Liver (tissue), 9 donors: Measurements from ENCODE around the gene BCKDHA. TPM values are rescaled to one million over a fixed set of nuclear protein-coding genes. Genes with fewer than 3 reads are reported as not detected.
"Not testable (repeated sequence)": the region's sequence is repeated elsewhere in the genome, so short reads cannot be mapped to it uniquely, and the experiment has no call there.

Experiments
- DNase-seq: peaks from one replicate; pipeline ENCODE4 v3.0.0-alpha.2; 2017; ENCODE audit warnings: low spot score
- H3K27ac ChIP-seq, 2 donors: one replicate each; pipeline ENCODE4 v1.7.0; 2013; ENCODE audit warnings: inconsistent platforms in 2 of 2, low read length in 2 of 2, control low read depth in 1 of 2, low read depth in 1 of 2, mild to moderate bottlenecking in 1 of 2
- H3K27me3 ChIP-seq, 4 donors: one replicate each; pipeline versions ENCODE4 v1.6.1 to v1.7.0; 2013; ENCODE audit warnings: low read length in 3 of 4, inconsistent platforms in 1 of 4, mild to moderate bottlenecking in 1 of 4, moderate library complexity in 1 of 4; ENCODE audit not compliant: control insufficient read depth in 4 of 4, insufficient read depth in 4 of 4
- H3K36me3 ChIP-seq, 4 donors: one replicate each; pipeline versions ENCODE4 v1.6.1 to v1.7.0; 2013; ENCODE audit warnings: low read length in 3 of 4, mild to moderate bottlenecking in 3 of 4, low read depth in 1 of 4, moderate library complexity in 1 of 4; ENCODE audit not compliant: control insufficient read depth in 4 of 4, insufficient read depth in 3 of 4
- H3K4me1 ChIP-seq, 4 donors: one replicate each; pipeline versions ENCODE4 v1.6.1 to v1.7.0; 2013; ENCODE audit warnings: low read length in 3 of 4, mild to moderate bottlenecking in 3 of 4, moderate library complexity in 1 of 4; ENCODE audit not compliant: control insufficient read depth in 4 of 4, insufficient read depth in 4 of 4
- H3K4me3 ChIP-seq, 3 donors: one replicate each; pipeline versions ENCODE4 v1.6.1 to v1.7.0; 2013; ENCODE audit warnings: low read length in 3 of 3, control low read depth in 1 of 3, low read depth in 1 of 3, mild to moderate bottlenecking in 1 of 3
- H3K9ac ChIP-seq, 2 donors: one replicate each; pipeline ENCODE4 v1.7.0; 2013; ENCODE audit warnings: low read length in 2 of 2, mild to moderate bottlenecking in 2 of 2, moderate library complexity in 2 of 2, control low read depth in 1 of 2, low read depth in 1 of 2
- H3K9me3 ChIP-seq, 4 donors: one replicate each; pipeline versions ENCODE4 v1.6.1 to v1.7.0; 2013; ENCODE audit warnings: low read length in 3 of 4; ENCODE audit not compliant: control insufficient read depth in 4 of 4
- EGR1 ChIP-seq, 2 donors: IDR thresholded peaks; 2 replicates each; pipeline ENCODE4 v1.6.1; 2016 to 2018; ENCODE audit warnings: antibody characterized with exemption in 2 of 2, low read depth in 2 of 2
- FOXA1 ChIP-seq: IDR thresholded peaks from 2 replicates; pipeline ENCODE4 v1.6.1; 2016; ENCODE audit warnings: antibody characterized with exemption
- GABPA ChIP-seq, 2 donors: IDR thresholded peaks in 1 of 2; conservative IDR thresholded peaks in 1 of 2; 2 replicates each; pipeline ENCODE4 v1.6.1; 2016; ENCODE audit warnings: antibody characterized with exemption in 2 of 2, mild to moderate bottlenecking in 1 of 2, moderate library complexity in 1 of 2
- JUND ChIP-seq, 2 donors: IDR thresholded peaks; 2 replicates each; pipeline ENCODE4 v1.6.1; 2016; ENCODE audit warnings: antibody characterized with exemption in 2 of 2
- NR2F2 ChIP-seq: IDR thresholded peaks from 2 replicates; pipeline ENCODE4 v1.6.1; 2016; ENCODE audit warnings: antibody characterized with exemption
- SP1 ChIP-seq: IDR thresholded peaks from 2 replicates; pipeline ENCODE4 v1.6.1; 2018; ENCODE audit warnings: antibody characterized with exemption, mild to moderate bottlenecking
- YY1 ChIP-seq: IDR thresholded peaks from 2 replicates; pipeline ENCODE4 v1.6.1; 2016; ENCODE audit warnings: antibody characterized with exemption, mild to moderate bottlenecking
- WGBS: extraction: QIAGEN DNeasy Blood & Tissue Kit; methylation state at CpG from one replicate; pipeline ENCODE4 v1.1.7; 2013; 5-methylcytosine and 5-hydroxymethylcytosine counted together
- polyA plus RNA-seq, 2 donors: library from polyadenylated mRNA; stranded (reverse) in 1 of 2; unstranded in 1 of 2; fragments of 200-250 nt in 1 of 2; fragments of >200 nt in 1 of 2; fragmentation: Nextera tagmentation in 1 of 2; extraction: Ambion mirVana in 1 of 2; gene quantifications; one replicate each; pipeline versions ENCODE4 v1.2.1 to v1.2.3, GENCODE V29; 2013 to 2015
- total RNA-seq, 2 donors: library from RNA; depleted of rRNA; stranded (reverse); fragments of >200 nt; gene quantifications; one replicate each; pipeline ENCODE4 v1.2.3, GENCODE V29; 2014
- TF ChIP-seq, protein P1 (sequence below): IDR thresholded peaks from 2 replicates; pipeline ENCODE4 v1.6.1; 2016; ENCODE audit warnings: antibody characterized with exemption
- TF ChIP-seq, protein P2 (sequence below): IDR thresholded peaks from 2 replicates; pipeline ENCODE4 v1.6.1; 2016; ENCODE audit warnings: antibody characterized with exemption, mild to moderate bottlenecking
- TF ChIP-seq, protein P3 (sequence below): fragments of 150-350 bp; IDR thresholded peaks from 2 replicates; pipeline ENCODE4 v1.5.1; 2017; ENCODE audit warnings: improper control_type of control experiment, low read depth, low read length; ENCODE audit not compliant: missing input control
- TF ChIP-seq, protein P4 (sequence below): IDR thresholded peaks from 2 replicates; pipeline ENCODE4 v1.6.1; 2016; ENCODE audit warnings: antibody characterized with exemption
- donor health status: healthy.
- donor health status: healthy.
- donor health status: healthy.
- donor health status: healthy.
- donor health status: healthy.

The BCKDHA gene
- total and polyA plus RNA-seq, 4 donors = 38.5 to 91.4 (median 63.7) TPM

DNA sequence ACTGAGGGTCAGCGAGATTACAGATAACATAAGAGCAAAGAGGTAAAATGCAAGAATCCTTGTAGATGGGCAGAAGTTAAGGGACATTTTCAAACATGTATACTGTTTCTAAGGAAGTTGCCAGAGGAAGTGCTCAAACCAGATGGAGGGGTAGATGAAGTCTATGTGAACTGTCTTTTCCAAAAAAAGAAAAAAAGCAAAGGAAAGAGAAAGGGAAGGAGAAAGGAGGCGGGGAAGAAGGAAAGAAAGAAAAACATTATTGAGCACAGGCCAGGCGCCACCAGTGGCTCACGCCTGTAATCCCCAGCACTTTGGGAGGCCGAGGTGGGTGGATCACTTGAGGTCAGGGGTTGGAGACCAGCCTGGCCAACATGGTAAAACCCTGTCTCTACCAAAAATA is 36.8 kb downstream of the BCKDHA start:
- Histone ChIP-seq H3K4me1 (peaks cover 0 to 30% (median 20%) of the 10 kb centered on the region in 4 donors), H3K4me3 (no peak overlapping the region), H3K9me3 (no peaks in the 10 kb centered on the region), H3K27me3 (no peaks in the 10 kb centered on the region), H3K27ac (no peak overlapping the region), H3K9ac (no peak overlapping the region), H3K36me3 (peaks cover 0 to 16% (median 6%) of the 10 kb centered on the region in 4 donors)
- TF ChIP-seq NR2F2 = no peak
- TF ChIP-seq FOXA1 = no peak
- TF ChIP-seq EGR1 (IDR thresholded peaks at IDR 0.05; ENCODE audit: low read depth in 2 of 2) = no peak
- no peak for TF ChIP-seq JUND (IDR thresholded peaks at IDR 0.05)
- TF ChIP-seq GABPA (IDR thresholded peaks at IDR 0.05 in 1 of 2, conservative IDR thresholded peaks at IDR 0.05 in 1 of 2) = no peak
- TF ChIP-seq, protein P1, sequence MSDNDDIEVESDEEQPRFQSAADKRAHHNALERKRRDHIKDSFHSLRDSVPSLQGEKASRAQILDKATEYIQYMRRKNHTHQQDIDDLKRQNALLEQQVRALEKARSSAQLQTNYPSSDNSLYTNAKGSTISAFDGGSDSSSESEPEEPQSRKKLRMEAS = no peak
- no peak for TF ChIP-seq YY1
- TF ChIP-seq, protein P2, sequence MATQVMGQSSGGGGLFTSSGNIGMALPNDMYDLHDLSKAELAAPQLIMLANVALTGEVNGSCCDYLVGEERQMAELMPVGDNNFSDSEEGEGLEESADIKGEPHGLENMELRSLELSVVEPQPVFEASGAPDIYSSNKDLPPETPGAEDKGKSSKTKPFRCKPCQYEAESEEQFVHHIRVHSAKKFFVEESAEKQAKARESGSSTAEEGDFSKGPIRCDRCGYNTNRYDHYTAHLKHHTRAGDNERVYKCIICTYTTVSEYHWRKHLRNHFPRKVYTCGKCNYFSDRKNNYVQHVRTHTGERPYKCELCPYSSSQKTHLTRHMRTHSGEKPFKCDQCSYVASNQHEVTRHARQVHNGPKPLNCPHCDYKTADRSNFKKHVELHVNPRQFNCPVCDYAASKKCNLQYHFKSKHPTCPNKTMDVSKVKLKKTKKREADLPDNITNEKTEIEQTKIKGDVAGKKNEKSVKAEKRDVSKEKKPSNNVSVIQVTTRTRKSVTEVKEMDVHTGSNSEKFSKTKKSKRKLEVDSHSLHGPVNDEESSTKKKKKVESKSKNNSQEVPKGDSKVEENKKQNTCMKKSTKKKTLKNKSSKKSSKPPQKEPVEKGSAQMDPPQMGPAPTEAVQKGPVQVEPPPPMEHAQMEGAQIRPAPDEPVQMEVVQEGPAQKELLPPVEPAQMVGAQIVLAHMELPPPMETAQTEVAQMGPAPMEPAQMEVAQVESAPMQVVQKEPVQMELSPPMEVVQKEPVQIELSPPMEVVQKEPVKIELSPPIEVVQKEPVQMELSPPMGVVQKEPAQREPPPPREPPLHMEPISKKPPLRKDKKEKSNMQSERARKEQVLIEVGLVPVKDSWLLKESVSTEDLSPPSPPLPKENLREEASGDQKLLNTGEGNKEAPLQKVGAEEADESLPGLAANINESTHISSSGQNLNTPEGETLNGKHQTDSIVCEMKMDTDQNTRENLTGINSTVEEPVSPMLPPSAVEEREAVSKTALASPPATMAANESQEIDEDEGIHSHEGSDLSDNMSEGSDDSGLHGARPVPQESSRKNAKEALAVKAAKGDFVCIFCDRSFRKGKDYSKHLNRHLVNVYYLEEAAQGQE = no peak
- TF ChIP-seq SP1 = no peak
- TF ChIP-seq, protein P3, sequence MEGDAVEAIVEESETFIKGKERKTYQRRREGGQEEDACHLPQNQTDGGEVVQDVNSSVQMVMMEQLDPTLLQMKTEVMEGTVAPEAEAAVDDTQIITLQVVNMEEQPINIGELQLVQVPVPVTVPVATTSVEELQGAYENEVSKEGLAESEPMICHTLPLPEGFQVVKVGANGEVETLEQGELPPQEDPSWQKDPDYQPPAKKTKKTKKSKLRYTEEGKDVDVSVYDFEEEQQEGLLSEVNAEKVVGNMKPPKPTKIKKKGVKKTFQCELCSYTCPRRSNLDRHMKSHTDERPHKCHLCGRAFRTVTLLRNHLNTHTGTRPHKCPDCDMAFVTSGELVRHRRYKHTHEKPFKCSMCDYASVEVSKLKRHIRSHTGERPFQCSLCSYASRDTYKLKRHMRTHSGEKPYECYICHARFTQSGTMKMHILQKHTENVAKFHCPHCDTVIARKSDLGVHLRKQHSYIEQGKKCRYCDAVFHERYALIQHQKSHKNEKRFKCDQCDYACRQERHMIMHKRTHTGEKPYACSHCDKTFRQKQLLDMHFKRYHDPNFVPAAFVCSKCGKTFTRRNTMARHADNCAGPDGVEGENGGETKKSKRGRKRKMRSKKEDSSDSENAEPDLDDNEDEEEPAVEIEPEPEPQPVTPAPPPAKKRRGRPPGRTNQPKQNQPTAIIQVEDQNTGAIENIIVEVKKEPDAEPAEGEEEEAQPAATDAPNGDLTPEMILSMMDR = no peak
- TF ChIP-seq, protein P4, sequence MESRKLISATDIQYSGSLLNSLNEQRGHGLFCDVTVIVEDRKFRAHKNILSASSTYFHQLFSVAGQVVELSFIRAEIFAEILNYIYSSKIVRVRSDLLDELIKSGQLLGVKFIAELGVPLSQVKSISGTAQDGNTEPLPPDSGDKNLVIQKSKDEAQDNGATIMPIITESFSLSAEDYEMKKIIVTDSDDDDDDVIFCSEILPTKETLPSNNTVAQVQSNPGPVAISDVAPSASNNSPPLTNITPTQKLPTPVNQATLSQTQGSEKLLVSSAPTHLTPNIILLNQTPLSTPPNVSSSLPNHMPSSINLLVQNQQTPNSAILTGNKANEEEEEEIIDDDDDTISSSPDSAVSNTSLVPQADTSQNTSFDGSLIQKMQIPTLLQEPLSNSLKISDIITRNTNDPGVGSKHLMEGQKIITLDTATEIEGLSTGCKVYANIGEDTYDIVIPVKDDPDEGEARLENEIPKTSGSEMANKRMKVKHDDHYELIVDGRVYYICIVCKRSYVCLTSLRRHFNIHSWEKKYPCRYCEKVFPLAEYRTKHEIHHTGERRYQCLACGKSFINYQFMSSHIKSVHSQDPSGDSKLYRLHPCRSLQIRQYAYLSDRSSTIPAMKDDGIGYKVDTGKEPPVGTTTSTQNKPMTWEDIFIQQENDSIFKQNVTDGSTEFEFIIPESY = no peak
- no peak for DNase-seq
- WGBS = 82% methylated on average over 5 of the region's 5 CpGs

DNA sequence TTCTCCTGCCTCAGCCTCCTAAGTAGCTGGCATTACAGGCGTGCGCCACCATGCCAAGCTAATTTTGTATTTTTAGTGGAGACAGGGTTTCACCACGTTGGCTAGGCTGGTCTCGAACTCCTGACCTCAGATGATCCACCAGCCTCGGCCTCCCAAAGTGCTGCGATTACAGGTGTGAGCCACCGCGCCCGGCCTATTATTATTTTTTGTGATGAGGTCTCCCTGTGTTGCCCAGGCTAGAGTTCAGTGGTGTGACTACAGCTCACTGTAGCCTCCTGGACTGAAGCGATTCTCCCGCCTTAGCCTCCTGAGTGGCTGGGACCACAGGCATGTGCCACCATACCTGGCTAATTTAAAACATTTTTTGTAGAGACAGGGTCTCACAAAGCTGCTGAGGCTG is 37.8 kb downstream of the BCKDHA start:
- WGBS = 97% methylated on average over 11 of the region's 11 CpGs
- not testable (repeated sequence) for H3K4me3 ChIP-seq, DNase-seq, H3K27ac ChIP-seq, H3K9ac ChIP-seq, H3K27me3 ChIP-seq, H3K9me3 ChIP-seq
- Histone ChIP-seq H3K4me1 (peaks cover 0 to 33% (median 21%) of the 10 kb centered on the region in 4 donors), H3K36me3 (peaks cover 0 to 16% (median 6%) of the 10 kb centered on the region in 4 donors)
